HepG2 (cell line): ENCODE measurements around the gene AGER. TPM values are rescaled to one million over a fixed set of nuclear protein-coding genes. Genes with fewer than 3 reads are reported as not detected.

ENCODE experiments used
- ATAC-seq: fragments of 200-7000 bp; cut with Tn5 transposase; 3 replicates; pipeline ENCODE4 v1.9.1; 2020; ENCODE audit warnings: mild to moderate bottlenecking, moderate library complexity
- BruUV-seq: library from RNA; stranded (reverse); fragments of 400-500 nt; replicated peaks from 2 replicates; lab custom pipeline; 2021; lab: Mats Ljungman, UMichigan
- CTCF ChIA-PET: fragments of 300-600 bp; formaldehyde crosslinking; extraction: SDS; loops from one replicate; lab custom pipeline; 2021; ENCODE audit warnings: low total read pairs, inconsistent platforms, low intra/inter-chr PET ratio; lab: Yijun Ruan, JAX
- POLR2A ChIA-PET: fragments of 350-600 bp; sonication (Branson Sonifier 250); formaldehyde crosslinking; loops from one replicate; lab custom pipeline; 2020; ENCODE audit warnings: antibody characterized with exemption, inconsistent platforms; lab: Yijun Ruan, JAX
- DNase-seq: peaks from one replicate; pipeline ENCODE4 v3.0.0-alpha.2; 2015; ENCODE audit warnings: low spot score
- FAIRE-seq: peaks from 3 replicates; lab custom pipeline; 2011; peaks lifted over from hg19 to GRCh38; lab: Jason Lieb, UNC
- H2AFZ ChIP-seq: one replicate; pipeline ENCODE4 v1.6.1; 2011; ENCODE audit warnings: low read length, inconsistent platforms
- H3K27ac ChIP-seq: fragments of 300-600 bp; 3 replicates; pipeline ENCODE4 v1.8.0; 2011; ENCODE audit warnings: mixed run types, mild to moderate bottlenecking, mixed read lengths, low read length, inconsistent platforms; ENCODE audit not compliant: insufficient read depth; ENCODE audit errors: extremely low read length
- H3K27me3 ChIP-seq, 2 experiments: fragments of 200-600 bp in 1 of 2; 2 replicates in 1 of 2; 3 replicates in 1 of 2; pipeline versions ENCODE4 v1.6.0 to v1.8.0; 2011; ENCODE audit warnings: low read length in 2 of 2, mild to moderate bottlenecking in 2 of 2, moderate library complexity in 2 of 2, inconsistent platforms in 1 of 2; ENCODE audit not compliant: insufficient read depth in 2 of 2, control insufficient read depth in 1 of 2
- H3K36me3 ChIP-seq, 2 experiments: fragments of 200-600 bp in 1 of 2; replicated peaks in 1 of 2; 2 replicates in 1 of 2; 3 replicates in 1 of 2; pipeline versions ENCODE4 v1.5.1 to v1.8.0; 2011; ENCODE audit warnings: low read length in 2 of 2, inconsistent platforms in 1 of 2; ENCODE audit not compliant: insufficient read depth in 2 of 2, control insufficient read depth in 1 of 2
- H3K4me1 ChIP-seq: 2 replicates; pipeline ENCODE4 v1.5.1; 2012; ENCODE audit warnings: low read length, inconsistent platforms; ENCODE audit not compliant: insufficient read depth
- H3K4me2 ChIP-seq: 2 replicates; pipeline ENCODE4 v1.6.0; 2011; ENCODE audit warnings: low read depth, low read length, inconsistent platforms
- H3K4me3 ChIP-seq, 3 experiments: fragments of 200-600 bp in 1 of 3; sonication (generic), shearing (Covaris generic) in 1 of 3; replicated peaks in 1 of 3; 2 replicates each; pipeline ENCODE4 v1.5.1; 2011 to 2016; ENCODE audit warnings: low read length in 3 of 3, inconsistent platforms in 2 of 3, low read depth in 2 of 3, mild to moderate bottlenecking in 2 of 3, control low read depth in 1 of 3, mixed read lengths in 1 of 3; ENCODE audit not compliant: insufficient read depth in 1 of 3
- H3K79me2 ChIP-seq: one replicate; pipeline ENCODE4 v1.6.1; 2011; ENCODE audit warnings: low read length, inconsistent platforms; ENCODE audit not compliant: insufficient read depth
- H3K9ac ChIP-seq: 2 replicates; pipeline ENCODE4 v1.6.0; 2011; ENCODE audit warnings: mild to moderate bottlenecking, low read depth, low read length, inconsistent platforms; ENCODE audit not compliant: insufficient read depth
- H3K9me3 ChIP-seq: 2 replicates; pipeline ENCODE4 v1.5.1; 2012; ENCODE audit warnings: mild to moderate bottlenecking, low read length
- H4K20me1 ChIP-seq: 2 replicates; pipeline ENCODE4 v1.6.0; 2011; ENCODE audit warnings: inconsistent platforms, mild to moderate bottlenecking, low read length, moderate library complexity; ENCODE audit not compliant: insufficient read depth
- EZH2 ChIP-seq: conservative IDR thresholded peaks from 2 replicates; pipeline ENCODE4 v1.6.1; 2012; ENCODE audit warnings: mild to moderate bottlenecking, low read depth, low read length, moderate library complexity
- KDM5B ChIP-seq: sonication (generic); formaldehyde crosslinking; IDR thresholded peaks from 2 replicates; pipeline ENCODE4 v1.4.0; 2020; ENCODE audit warnings: missing genetic modification reagents, mild to moderate bottlenecking, borderline replicate concordance
- KLF12 ChIP-seq: sonication (generic); formaldehyde crosslinking; IDR thresholded peaks from 2 replicates; pipeline ENCODE4 v1.4.0; 2020; ENCODE audit warnings: missing genetic modification reagents, borderline replicate concordance
- MBD4 ChIP-seq: IDR thresholded peaks from 2 replicates; pipeline ENCODE4 v1.6.1; 2012; ENCODE audit warnings: low read length, inconsistent platforms, borderline replicate concordance
- ONECUT2 ChIP-seq: sonication (generic); formaldehyde crosslinking; IDR thresholded peaks from 2 replicates; pipeline ENCODE4 v1.4.0; 2020; ENCODE audit warnings: missing genetic modification reagents
- RXRA ChIP-seq: sonication (generic); formaldehyde crosslinking; IDR thresholded peaks from 2 replicates; pipeline ENCODE4 v1.5.1; 2020; ENCODE audit warnings: missing genetic modification reagents
- SOX5 ChIP-seq: IDR thresholded peaks from 2 replicates; pipeline ENCODE4 v1.6.1; 2016; ENCODE audit warnings: borderline replicate concordance
- SP1 ChIP-seq, 2 experiments: fragments of 450-650 bp in 1 of 2; sonication (generic) in 1 of 2; formaldehyde crosslinking in 1 of 2; IDR thresholded peaks; 2 replicates each; pipeline versions ENCODE4 v1.4.0 to v1.6.1; 2016 to 2020; ENCODE audit warnings: missing genetic modification reagents in 1 of 2
- SUZ12 ChIP-seq: fragments of 150-350 bp; IDR thresholded peaks from 2 replicates; pipeline ENCODE4 v1.6.1; 2014; ENCODE audit warnings: low read depth, low read length
- ZKSCAN8 ChIP-seq: IDR thresholded peaks from 2 replicates; pipeline ENCODE4 v1.6.1; 2016; ENCODE audit warnings: borderline replicate concordance, missing genetic modification reagents, missing compliant biosample characterization
- ZNF143 ChIP-seq: sonication (generic); formaldehyde crosslinking; IDR thresholded peaks from 2 replicates; pipeline ENCODE4 v1.4.0; 2020; ENCODE audit warnings: missing genetic modification reagents
- ZNF292 ChIP-seq: sonication (generic); formaldehyde crosslinking; IDR thresholded peaks from 2 replicates; pipeline ENCODE4 v1.8.1; 2022; ENCODE audit warnings: mild to moderate bottlenecking, low read depth, missing genetic modification reagents, borderline replicate concordance
- ZNF550 ChIP-seq: sonication (generic); formaldehyde crosslinking; IDR thresholded peaks from 2 replicates; pipeline ENCODE4 v1.4.0; 2020; ENCODE audit warnings: mild to moderate bottlenecking, missing genetic modification reagents, borderline replicate concordance
- ZNF569 ChIP-seq: sonication (generic); formaldehyde crosslinking; IDR thresholded peaks from 2 replicates; pipeline ENCODE4 v1.5.0; 2020; ENCODE audit warnings: mild to moderate bottlenecking, missing genetic modification reagents, moderate library complexity, borderline replicate concordance
- ZNF773 ChIP-seq: sonication (generic); formaldehyde crosslinking; IDR thresholded peaks from 2 replicates; pipeline ENCODE4 v1.4.0; 2020; ENCODE audit warnings: missing genetic modification reagents, borderline replicate concordance
- ZNF883 ChIP-seq: sonication (generic); formaldehyde crosslinking; IDR thresholded peaks from 2 replicates; pipeline ENCODE4 v1.5.1; 2020; ENCODE audit warnings: mild to moderate bottlenecking, missing genetic modification reagents; ENCODE audit errors: not compliant biosample characterization
- WGBS: methylation state at CpG from one replicate; pipeline ENCODE4 v1.1.6; 2017; ENCODE audit warnings: low lambda C conversion rate; 5-methylcytosine and 5-hydroxymethylcytosine counted together
- in situ Hi-C: cut with HindIII; loops from 2 replicates; pipeline ENCODE4 v1.10.0; 2017; ENCODE audit warnings: low pct_unique_long_range_greater_than_20kb; ENCODE audit not compliant: extremely low pct_ligation_motif_present
- intact Hi-C: fragments of 100-400 bp; cut with micrococcal nuclease; formaldehyde crosslinking; loops from one replicate; pipeline ENCODE4 v1.10.0; 2022; ENCODE audit not compliant: unreplicated experiment
- polyA plus RNA-seq, 8 experiments: library from polyadenylated mRNA; depleted of rRNA in 3 of 8; stranded (reverse) in 7 of 8; unstranded in 1 of 8; fragments of >200 nt; fragmentation: Illumina TruSeq in 4 of 8; extraction: Trizol in 4 of 8; gene quantifications; 2 replicates each; pipeline versions ENCODE4 v1.2.1 to v1.2.3, GENCODE V29; 2011 to 2016; ENCODE audit warnings: low read depth in 4 of 8, missing spikeins in 1 of 8, mixed read lengths in 1 of 8; ENCODE audit not compliant: insufficient read depth in 1 of 8
- total RNA-seq, 5 experiments: library from RNA; depleted of rRNA; stranded (reverse); fragments of >200 nt; fragmentation: Illumina TruSeq; extraction: Trizol; gene quantifications; 2 replicates each; pipeline ENCODE4 v1.2.3, GENCODE V29; 2016; ENCODE audit warnings: low read depth in 1 of 5
- TF ChIP-seq, protein P1 (sequence below): sonication (generic); formaldehyde crosslinking; IDR thresholded peaks from 2 replicates; pipeline ENCODE4 v1.8.0; 2023; ENCODE audit warnings: mild to moderate bottlenecking, missing genetic modification reagents
- TF ChIP-seq, protein P2 (sequence below): sonication (generic); formaldehyde crosslinking; conservative IDR thresholded peaks from 2 replicates; pipeline ENCODE4 v1.8.0; 2022; ENCODE audit warnings: low read depth, missing genetic modification reagents
- TF ChIP-seq, protein P3 (sequence below): sonication (generic); formaldehyde crosslinking; IDR thresholded peaks from 2 replicates; pipeline ENCODE4 v1.8.0; 2022; ENCODE audit warnings: mild to moderate bottlenecking, missing genetic modification reagents, borderline replicate concordance

AGER gene
- total and polyA plus RNA-seq, 2 of the 13 experiments (the other 11 are each of a cell fraction or from before 2014, with no cell fraction given): 1.9 to 5.1 TPM

DNA sequence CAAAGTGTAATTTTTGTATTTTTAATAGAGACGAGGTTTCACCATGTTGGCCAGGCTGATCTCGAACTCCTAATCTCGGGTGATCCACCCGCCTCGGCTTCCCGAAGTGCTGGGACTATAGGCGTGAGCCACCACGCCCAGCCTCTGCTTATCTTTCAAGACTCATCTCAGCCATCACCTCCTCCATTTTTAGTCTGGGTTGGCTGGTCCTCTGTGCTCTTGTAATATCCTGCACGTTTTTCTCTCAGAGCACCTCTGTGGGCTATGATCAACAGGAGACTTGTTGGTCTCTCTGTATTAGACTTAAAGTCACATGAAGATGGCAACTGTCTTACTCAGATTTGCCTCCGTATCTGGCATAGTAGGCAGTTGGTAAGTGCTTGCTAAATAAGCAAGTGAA is 32.2 kb upstream of the AGER start:
- 31% methylated on average over 10 of the region's 10 CpGs for WGBS
- FAIRE-seq (no peak), ATAC-seq (no peak), DNase-seq (no peak)
- peaks cover 13 to 63% of the 10 kb centered on the region in 2 experiments; a peak in 4 of 5 replicates for H3K27me3 ChIP-seq
- H3K4me2 ChIP-seq: no peak overlapping the region
- no peaks in the 10 kb centered on the region for H3K79me2 ChIP-seq
- H3K9me3 ChIP-seq: no peaks in the 10 kb centered on the region
- no peaks in the 10 kb centered on the region for H3K36me3 ChIP-seq
- H3K9ac ChIP-seq: no peak overlapping the region
- ChIA-PET CTCF (no interaction called here), POLR2A (no interaction called here)
- BruUV-seq: no TSS peak
- H2AFZ ChIP-seq: no peak overlapping the region
- intact Hi-C loops (no loop called here), in situ Hi-C loops (no loop called here)
- no peak overlapping the region for H3K4me3 ChIP-seq
- no peak for TF ChIP-seq ZNF773
- TF ChIP-seq ONECUT2: no peak
- TF ChIP-seq SOX5 (CRISPR knock-in tag): no peak
- no peak for TF ChIP-seq EZH2
- TF ChIP-seq RXRA (CRISPR knock-in tag): no peak
- TF ChIP-seq ZNF550 (CRISPR knock-in tag): no peak
- TF ChIP-seq ZNF569 (CRISPR knock-in tag): no peak
- no peak for TF ChIP-seq ZNF143 (CRISPR knock-in tag)
- no peak for TF ChIP-seq ZNF292
- no peak for TF ChIP-seq ZKSCAN8 (CRISPR knock-in tag)
- TF ChIP-seq, protein P1, sequence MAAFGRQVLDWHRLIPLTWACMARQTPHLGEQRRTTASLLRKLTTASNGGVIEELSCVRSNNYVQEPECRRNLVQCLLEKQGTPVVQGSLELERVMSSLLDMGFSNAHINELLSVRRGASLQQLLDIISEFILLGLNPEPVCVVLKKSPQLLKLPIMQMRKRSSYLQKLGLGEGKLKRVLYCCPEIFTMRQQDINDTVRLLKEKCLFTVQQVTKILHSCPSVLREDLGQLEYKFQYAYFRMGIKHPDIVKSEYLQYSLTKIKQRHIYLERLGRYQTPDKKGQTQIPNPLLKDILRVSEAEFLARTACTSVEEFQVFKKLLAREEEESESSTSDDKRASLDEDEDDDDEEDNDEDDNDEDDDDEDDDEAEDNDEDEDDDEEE (CRISPR knock-in tag): no peak
- no peak for TF ChIP-seq KDM5B (CRISPR knock-in tag)
- TF ChIP-seq SP1 (IDR thresholded peaks at IDR 0.05): no peak
- TF ChIP-seq SP1 (CRISPR knock-in tag; IDR thresholded peaks at IDR 0.05): no peak
- no peak for TF ChIP-seq SUZ12
- TF ChIP-seq, protein P2, sequence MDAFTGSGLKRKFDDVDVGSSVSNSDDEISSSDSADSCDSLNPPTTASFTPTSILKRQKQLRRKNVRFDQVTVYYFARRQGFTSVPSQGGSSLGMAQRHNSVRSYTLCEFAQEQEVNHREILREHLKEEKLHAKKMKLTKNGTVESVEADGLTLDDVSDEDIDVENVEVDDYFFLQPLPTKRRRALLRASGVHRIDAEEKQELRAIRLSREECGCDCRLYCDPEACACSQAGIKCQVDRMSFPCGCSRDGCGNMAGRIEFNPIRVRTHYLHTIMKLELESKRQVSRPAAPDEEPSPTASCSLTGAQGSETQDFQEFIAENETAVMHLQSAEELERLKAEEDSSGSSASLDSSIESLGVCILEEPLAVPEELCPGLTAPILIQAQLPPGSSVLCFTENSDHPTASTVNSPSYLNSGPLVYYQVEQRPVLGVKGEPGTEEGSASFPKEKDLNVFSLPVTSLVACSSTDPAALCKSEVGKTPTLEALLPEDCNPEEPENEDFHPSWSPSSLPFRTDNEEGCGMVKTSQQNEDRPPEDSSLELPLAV: no peak
- TF ChIP-seq MBD4: no peak
- TF ChIP-seq, protein P3, sequence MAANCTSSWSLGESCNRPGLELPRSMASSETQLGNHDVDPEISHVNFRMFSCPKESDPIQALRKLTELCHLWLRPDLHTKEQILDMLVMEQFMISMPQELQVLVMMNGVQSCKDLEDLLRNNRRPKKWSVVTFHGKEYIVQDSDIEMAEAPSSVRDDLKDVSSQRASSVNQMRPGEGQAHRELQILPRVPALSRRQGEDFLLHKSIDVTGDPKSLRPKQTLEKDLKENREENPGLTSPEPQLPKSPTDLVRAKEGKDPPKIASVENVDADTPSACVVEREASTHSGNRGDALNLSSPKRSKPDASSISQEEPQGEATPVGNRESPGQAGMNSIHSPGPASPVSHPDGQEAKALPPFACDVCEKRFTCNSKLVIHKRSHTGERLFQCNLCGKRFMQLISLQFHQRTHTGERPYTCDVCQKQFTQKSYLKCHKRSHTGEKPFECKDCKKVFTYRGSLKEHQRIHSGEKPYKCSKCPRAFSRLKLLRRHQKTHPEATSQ (CRISPR knock-in tag): no peak
- TF ChIP-seq KLF12 (CRISPR knock-in tag): no peak
- TF ChIP-seq ZNF883 (CRISPR knock-in tag): no peak
- H3K4me1 ChIP-seq: no peaks in the 10 kb centered on the region
- H3K27ac ChIP-seq: no peak overlapping the region
- H4K20me1 ChIP-seq: no peaks in the 10 kb centered on the region
